ENCODE measurements around the gene UPF3A.

Gene UPF3A

DNA sequence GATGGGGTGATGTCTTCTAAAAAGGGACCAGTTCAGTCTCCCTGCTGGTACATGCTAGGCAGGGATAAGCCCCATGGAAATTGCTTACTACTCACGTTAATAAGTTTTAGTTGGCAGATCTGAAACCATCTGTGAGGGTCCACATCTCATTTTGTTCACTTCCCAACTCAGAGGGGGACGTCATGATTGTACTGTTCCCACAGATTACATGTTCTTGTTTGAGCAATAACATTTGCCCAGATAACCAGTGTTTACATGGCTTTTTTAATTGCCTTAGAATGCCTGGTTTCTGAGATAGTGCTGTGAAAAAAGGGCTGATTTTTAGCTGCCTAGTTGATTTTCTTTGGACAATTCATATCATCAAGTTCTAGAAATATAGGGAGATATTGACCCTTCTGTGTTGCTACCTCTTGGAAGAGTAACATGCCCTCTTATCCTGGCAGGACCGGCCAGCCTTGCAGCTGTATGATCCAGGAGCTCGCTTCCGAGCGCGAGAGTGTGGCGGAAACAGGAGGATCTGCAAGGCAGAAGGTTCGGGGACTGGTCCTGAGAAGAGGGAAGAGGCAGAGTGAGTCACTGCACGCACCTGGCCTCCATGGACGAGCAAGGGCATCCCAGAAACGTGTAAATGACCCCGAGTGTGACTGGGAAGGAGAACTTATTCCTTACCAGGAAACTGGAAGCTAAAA is 23.1 kb downstream of the UPF3A start:
- no peak for DNase-seq (ENCODE audit: low spot score)

DNA sequence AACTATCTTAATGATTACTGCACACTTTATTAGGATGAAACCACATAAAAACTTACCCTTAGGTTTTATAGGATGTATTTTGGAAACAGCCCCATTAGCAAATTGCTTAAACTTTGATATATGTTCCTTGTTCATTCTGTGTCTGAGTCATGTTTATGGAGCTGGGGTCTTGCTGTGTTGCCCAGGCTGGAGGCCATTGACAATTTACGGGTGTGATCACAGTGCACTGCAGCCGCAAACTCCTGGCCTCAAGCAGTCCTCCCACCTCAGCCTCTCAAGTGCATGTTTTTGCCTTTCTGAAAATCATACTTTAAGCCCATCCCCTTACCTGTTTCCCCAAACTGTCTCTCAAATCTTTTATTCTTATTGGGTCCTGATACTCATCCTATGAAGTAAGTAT is 27.7 kb downstream of the UPF3A start:
- no peak for DNase-seq (ENCODE audit: low spot score)

DNA sequence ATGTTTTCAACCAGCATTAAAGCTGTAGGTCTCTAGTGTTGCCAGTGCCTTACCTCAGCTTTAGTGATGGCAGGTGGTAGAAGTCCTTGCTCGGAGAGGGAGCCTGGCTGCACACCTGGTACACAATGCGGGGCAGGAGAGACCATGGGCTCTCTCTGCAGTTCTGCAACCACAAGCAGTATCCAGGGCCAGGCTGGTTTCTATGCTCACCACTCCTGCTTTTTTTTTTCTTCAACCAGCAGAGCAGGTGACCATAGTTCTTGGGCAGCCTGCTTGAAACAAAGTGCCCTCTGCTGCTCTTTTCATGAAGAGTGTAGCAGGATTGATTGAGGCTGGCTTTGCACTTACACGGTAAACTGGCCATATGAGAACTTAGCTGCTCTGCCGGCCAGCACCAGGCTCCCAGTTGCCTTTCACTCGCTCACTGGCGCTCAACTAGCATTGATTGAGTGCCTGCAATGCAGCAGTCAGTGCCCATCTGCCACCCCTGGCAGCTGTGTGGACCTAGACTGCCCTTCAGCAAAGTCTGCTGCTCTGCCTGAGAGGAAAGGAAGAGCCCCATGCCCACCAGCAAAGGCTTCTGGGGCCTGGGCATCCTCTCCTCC is 28.5 kb downstream of the UPF3A start:
- DNase-seq (ENCODE audit: low spot score) = no peak

DNA sequence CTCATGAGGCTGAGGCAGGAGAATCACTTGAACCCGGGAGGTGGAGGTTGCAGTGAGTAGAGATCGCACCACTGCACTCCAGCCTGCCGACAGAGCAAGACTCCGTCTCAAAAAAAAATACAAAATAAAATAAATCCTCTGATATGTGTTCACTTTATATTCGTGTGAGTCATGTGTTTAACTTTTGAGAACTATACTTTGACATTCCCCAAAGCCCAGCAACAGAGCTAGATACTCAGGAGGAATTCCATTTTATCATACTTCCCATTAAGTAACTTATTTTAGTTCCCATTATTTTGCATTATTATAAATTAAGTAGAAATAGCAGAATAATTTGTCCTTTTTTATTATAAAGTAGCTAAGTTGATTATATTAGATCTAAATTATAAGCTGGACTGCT is 29.6 kb downstream of the UPF3A start:
- no peak for DNase-seq (ENCODE audit: low spot score)

DNA sequence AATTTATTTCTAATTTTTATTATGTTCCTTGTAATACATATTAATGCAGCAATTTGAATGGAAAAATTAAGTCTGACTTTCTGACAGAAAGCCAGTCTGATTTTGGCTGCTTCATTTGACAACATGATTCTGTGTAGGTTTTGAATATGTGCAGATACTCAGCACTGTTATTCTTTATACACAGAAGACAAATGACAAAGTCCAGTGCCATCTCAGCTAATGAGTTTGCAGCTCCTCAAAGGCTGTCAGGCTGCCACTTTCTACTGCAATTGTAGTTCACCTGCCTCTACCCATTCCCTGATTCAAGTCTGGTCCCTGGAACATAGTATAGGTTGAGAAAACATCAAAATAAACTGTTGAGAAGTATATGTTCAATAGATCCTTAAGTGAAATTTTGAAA is 30.0 kb downstream of the UPF3A start:
- DNase-seq (ENCODE audit: low spot score) = peak; percentile 38

DNA sequence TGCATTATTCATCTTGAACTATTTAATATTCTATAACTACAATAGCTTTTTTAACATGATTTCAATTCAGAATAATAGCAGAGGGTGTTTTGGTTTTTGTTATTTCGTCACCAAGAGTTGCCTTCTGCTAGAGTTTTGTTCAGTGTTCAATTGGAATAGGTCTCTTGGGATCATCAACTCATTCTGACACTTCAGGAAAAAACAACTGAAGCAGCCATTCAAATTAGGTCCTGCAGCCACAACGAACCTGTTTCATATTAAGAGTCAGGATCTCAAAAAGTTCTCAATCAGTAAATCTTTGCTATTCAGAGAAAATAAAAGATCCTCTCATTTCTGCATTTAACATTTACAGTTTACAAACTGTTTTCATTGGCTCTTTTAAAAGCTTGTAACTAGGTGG is 30.5 kb downstream of the UPF3A start:
- DNase-seq (ENCODE audit: low spot score) = no peak

DNA sequence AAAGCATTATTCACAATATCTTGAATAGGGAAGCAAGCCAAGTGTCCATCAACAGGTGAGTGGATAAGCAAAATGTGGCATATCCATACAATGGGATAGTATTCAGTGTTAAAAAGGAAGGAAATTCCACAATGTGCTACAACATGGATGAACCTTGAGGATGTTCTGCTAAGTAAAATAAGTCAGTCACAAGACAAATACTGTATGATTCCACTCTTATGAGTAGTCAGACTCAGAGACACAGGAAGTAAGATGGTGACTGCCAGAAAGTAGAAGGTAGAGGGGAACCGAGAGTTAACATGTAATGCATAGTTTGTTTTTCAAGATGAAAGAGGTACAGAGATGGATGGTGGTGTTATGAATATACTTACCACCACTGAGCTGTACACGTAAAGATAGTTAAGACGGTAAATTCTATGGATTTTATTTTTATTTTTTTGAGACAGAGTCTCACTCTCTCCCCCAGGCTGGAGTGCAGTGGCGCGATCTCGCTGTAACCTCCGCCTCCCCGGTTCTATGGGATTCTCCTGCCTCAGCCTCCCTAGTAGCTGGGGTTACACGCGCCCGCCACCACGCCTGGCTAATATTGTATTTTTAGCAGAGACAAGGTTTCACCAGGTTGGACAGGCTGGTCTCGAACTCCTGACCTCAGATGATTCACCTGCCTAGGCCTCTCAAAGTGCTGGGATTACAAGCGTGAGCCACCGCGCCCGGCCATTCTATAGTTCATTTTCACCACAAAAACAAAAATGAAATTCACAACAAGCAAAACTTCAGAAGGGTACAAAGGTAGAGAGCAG is 31.9 kb downstream of the UPF3A start:
- DNase-seq (ENCODE audit: low spot score) = peak; percentile 73

DNA sequence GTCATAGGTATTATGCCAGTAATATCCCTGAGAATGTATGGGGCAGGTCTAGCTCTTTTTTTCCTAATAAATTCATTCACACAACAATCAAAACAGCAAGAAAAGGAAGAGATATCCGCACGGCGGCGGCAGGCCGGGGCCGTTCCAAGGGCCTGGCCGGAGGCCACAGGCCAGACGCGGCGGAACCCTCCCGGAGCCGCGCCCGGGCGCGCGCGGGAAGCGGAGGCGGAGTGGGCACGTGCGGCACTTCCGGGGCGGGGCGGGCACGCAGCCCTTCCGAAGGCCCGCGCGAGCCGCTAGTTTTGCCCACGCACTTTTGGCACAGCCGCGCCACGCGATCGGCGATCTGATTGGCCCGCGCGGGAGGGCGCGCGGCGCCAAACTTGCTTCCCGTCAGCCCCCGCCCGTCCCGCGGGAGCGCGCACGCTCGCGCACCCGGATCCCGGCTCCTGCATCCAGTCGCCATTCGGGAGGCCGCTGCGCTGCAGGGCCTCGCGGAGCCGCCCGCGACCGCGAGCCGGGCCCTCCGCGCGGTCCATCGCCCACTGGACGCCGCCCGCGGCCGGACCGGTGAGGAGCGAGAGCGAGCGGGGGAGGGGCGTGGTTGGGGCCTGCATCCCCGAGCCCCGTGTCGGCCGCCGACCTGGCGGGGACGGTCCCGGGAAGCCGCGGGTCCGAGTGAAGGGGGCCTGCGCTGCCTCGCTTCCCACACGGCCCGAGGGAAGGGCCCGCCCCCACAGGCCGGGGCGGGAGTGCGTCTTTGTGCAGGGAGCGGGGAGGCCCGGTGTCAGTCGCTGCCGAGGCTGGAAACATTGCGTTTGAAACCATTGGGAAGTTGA is 32.9 kb downstream of the UPF3A start, which contains the start of gene CHAMP1:
Gene CHAMP1 (plus strand): TSS at position 430 of the 839 bp plus-strand sequence. CDS start 9,340 bp downstream, outside the sequence.
- DNase-seq (ENCODE audit: low spot score) = peak; percentile 95

DNA sequence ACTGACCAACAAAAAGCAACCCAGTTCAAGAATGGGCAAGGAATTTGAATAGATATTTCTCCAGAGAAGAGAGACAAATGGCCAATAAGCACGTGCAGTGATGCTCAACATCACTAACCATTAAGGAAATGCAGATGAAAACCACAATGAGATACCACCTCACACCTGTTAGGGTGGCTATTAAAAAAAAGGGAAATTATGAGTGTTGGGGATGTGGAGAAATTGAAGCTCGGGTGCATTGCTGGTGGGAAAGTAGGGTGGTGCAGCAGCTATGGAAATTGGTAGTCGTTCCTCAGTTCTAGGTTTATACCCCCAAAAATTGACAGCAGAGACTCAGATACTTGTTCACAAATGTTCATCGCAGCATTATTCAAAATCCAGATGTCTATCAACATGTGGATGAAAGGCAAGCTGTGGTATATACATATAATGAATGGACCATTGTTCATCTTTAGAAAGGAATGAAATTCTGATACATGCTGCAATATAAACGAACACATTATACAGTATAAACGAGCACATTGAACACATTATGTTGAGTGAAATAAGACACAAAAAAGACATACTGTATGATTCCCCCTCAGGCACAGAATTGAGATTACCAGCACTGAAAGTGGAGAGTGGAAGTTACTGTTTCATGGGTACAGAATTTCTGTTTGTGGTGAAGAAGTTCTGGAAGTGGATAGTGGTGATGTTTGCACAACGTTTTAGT is 33.8 kb downstream of the UPF3A start:
- DNase-seq (ENCODE audit: low spot score) = peak; percentile 80

DNA sequence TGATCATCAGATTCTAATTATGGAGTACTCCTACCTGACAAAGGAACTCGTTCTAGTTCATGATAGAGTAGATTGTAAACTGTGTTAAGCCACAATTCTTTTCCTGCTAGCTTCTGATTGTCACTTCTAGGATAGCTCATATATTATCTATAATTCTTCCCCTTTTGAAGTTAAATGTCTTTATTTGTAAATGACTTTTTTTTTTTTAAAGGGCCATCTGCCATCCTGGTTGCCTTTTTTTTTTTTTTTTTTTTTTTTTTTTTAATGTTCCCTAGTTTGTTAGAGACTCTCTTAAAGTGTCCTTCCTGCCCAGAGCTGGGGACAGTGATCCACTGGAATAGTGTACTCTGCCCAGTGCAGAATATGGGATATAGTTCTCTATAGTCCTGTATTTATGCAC is 37.2 kb downstream of the UPF3A start:
- no peak for DNase-seq (ENCODE audit: low spot score)

DNA sequence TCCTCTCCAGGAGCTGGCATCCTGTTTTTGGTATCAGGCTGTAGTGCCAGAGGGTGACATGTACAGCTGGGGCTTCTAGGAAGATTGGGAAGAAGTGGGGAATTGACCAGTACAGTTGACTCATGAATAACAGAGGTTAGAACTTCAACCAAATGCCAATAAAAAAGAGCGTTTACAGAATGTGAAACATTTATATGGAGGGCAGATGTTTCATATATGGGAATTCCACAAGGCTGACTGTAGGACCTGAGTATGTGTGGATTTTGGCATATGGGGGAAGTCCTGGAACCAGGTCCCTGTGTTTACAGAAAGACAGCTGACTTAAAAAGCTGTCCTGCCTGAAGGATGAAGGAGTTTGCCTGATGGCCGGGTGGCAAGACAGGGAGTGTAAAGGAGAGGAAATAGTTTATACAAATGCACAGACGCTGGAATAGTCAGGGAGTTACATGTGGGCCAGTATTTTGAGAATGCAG is 38.1 kb downstream of the UPF3A start:
- DNase-seq (ENCODE audit: low spot score) = no peak

DNA sequence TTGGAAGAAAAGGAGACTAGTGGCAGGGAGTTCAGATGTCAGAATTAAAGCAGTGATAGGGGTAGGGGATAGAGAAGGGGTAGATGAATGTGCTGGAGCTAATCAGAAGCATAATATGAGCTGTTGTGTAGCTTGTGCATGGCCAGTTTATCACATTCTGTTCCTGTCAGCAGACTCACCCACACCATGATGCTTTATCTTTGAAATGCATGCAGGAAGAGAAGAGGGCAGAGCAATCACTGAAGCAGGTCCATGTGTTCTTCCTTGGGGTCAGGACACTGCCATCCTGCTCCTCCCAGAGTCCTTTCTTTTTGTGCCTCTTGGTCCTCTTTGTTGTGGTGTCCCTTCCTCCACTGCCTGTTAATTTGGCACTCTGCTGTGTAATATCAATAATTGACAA is 38.7 kb downstream of the UPF3A start:
- no peak for DNase-seq (ENCODE audit: low spot score)

DNA sequence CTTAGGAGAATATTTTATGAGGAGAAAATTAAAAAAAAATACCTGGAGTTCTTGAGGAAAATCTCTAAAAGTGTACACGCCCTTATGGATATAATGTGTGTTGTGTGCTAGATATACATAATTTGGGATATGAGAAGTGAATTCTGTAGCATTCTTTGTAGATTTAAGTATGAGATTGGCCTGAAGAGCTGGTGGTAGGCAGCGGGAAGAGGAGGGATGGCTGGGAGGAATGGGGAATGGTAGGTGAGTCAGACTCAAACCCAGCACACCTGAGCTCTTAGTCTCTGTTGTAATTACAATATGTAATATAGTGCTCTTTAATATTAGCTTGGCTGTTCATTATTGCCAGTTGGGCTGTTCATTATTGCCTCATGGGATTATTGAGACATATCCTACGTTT is 39.9 kb downstream of the UPF3A start:
- no peak for DNase-seq (ENCODE audit: low spot score)

DNA sequence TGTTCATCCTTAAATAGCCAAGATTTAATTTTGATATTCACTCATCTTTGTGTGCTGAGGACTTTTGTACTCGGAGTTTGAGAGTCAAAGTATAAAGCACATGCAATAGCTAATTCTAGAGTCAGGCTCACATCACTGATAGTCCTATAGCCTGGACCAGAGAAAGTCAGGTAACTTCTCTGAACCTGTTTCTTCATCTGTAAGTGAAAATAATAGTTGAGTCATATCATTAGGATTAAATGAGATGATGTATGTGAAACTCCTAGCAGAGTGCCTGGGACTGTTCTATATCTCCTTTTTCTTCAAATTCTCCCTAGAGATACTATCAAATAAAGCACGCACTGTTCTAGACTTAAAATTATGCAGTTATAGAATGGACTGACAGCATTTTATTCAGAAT is 41.9 kb downstream of the UPF3A start:
- DNase-seq (ENCODE audit: low spot score) = no peak

DNA sequence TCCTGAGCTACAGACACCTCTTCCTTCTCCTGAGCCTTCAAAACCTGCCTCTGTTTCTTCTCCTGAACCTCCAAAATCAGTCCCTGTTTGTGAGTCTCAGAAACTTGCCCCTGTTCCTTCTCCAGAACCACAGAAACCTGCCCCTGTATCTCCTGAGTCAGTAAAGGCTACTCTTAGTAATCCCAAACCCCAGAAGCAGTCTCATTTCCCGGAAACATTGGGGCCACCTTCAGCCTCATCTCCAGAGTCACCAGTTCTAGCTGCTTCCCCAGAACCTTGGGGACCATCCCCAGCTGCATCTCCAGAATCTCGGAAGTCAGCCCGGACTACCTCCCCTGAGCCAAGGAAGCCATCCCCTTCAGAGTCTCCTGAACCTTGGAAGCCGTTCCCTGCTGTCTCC is 42.9 kb downstream of the UPF3A start:
- DNase-seq (ENCODE audit: low spot score) = no peak

DNA sequence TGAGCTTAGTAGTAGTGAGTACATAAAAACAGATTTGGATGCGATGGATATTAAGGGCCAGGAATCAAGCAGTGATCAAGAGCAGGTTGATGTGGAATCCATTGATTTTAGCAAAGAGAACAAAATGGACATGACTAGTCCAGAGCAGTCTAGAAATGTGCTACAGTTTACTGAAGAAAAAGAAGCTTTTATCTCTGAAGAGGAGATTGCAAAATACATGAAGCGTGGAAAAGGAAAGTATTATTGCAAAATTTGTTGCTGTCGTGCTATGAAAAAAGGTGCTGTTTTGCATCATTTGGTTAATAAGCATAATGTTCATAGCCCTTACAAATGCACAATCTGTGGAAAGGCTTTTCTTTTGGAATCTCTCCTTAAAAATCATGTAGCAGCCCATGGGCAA is 44.3 kb downstream of the UPF3A start:
- no peak for DNase-seq (ENCODE audit: low spot score)

DNA sequence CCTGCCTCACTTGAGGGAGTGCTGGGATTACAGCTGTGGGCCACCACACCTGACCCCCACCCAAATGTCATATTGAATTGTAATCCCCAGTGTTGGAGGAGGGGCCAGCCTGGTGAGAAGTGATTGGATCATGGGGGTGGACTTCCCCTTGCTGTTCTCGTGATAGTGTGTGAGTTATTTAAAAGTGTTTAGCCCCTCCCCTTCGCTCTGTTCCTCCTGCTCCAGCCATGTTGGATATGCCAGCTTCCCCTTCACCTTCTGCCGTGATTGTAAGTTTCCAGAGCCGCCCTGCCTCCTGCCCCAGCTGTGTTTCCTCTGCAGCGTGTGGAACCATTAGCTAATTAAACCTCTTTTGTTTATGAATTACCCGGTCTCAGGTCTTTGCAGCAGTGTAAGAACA is 46.6 kb downstream of the UPF3A start:
- no peak for DNase-seq (ENCODE audit: low spot score)

DNA sequence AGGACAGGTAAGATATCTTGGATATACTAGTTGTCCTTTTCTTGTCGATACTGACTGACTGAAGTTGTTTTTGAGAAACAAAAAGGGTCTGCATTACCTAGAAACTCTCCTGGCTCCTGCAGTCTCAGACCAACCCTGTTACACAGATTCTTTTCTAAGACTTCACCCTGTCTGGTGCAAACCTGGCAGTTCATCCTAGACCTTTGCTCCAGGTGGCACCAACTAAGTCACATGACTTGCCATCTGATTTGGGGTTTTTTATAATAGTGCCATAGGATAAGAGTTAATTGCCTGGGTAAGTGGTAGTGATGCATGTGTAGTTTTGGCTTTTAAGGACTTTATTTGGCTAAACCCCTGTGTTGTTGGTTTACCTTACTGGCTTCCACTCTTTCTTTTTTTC is 47.2 kb downstream of the UPF3A start:
- no peak for DNase-seq (ENCODE audit: low spot score)

DNA sequence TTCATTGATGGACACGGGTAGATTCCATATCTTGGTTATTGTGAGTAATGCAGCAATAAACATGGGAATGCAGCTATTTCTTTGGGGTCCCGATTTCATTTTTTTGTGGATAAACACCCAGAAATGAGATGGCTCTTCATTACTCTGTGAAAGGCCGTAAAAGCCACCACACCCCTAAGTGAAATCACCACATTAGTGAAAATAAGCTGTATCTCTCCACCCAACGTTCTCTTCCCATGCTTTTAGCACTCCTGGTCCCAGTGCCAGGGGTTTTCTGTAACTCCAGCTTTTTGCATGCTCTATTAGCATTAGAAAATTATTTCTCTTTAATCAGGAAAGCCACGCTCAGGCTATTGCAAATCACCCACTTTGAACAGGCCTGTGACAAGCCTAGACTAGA is 48.7 kb downstream of the UPF3A start:
- DNase-seq (ENCODE audit: low spot score) = no peak

DNA sequence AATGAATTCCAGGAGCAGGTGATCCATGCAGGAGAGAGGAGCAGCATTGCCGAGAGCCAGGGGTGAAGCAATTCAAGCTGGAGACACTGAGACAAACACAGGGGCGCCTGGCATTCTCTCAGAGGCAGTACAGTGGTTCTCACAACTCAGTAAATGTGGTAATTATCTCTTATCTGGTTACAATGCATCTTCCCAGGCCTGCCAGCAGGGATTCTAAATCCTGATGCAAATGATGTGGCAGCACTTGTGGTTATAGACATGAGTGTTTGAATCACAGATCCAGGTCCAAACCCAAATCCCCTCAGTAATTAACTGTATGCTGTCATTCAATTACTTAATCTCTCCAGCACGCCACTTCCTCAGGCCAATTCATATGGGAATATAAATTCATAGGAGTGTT is 52.5 kb downstream of the UPF3A start:
- DNase-seq (ENCODE audit: low spot score) = peak; percentile 60

DNA sequence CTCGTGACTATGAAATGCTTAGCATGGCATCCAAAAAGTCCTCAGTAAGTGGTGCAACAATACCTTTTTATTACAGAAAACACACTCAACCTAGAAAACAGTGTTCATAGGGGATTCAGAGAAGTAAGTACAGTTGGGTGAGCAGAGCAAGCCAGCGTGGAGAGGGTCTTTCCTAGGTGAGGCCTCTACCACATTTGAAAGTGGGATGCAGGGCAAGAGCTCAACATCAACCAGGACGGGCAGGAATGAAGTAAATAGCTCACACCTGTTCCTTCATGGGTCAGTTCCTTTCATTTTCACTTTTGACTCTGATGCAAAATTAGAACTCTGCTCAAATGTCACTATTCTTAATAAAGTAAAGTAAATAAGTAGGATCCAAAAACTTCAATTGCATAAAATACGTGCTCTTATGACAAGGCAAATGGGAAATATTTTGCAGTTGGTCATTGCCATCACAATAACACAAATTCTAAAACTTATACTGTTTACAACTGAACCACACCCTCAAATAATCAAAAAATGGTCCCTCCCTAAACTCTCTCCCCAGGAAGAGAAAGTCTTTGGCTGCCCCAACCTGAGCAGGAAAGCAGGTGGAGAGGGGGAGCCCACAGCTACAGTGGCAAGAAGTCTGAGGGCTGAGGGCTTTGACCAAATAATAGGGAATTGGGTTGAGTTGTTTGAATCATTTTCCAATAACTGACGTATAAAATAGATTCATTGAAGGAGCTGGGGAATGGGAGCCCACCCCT is 53.1 kb downstream of the UPF3A start:
- peak; percentile 63 for DNase-seq (ENCODE audit: low spot score)

Measured in NAMALWA (cell line).